K562 (cell line): ENCODE measurements around the gene VEGFB. TPM values are rescaled to one million over a fixed set of nuclear protein-coding genes. Genes with fewer than 3 reads are reported as not detected.
A peak's percentile ranks its signal among the peaks of the same experiment; 100 is the strongest.

Experiments used
- CTBP1 ChIP-seq: fragments of 450-650 bp; IDR thresholded peaks from 2 replicates; pipeline ENCODE4 v1.6.1; 2016; ENCODE audit warnings: borderline replicate concordance
- HDAC1 ChIP-seq, 2 experiments: fragments of 450-650 bp; IDR thresholded peaks; 2 replicates each; pipeline ENCODE4 v1.6.1; 2016 to 2017; ENCODE audit warnings: inconsistent platforms in 1 of 2, mild to moderate bottlenecking in 1 of 2, moderate library complexity in 1 of 2
- POLR2AphosphoS5 ChIP-seq: IDR thresholded peaks from 2 replicates; pipeline ENCODE4 v1.6.1; 2011; ENCODE audit warnings: mild to moderate bottlenecking, low read depth, low read length, moderate library complexity; ENCODE audit not compliant: control insufficient read depth, insufficient read depth
- RAD21 ChIP-seq, 2 experiments: fragments of 250-450 bp in 1 of 2; fragments of 450-650 bp in 1 of 2; sonication (Bioruptor Pico) in 1 of 2; formaldehyde crosslinking in 1 of 2; IDR thresholded peaks in 1 of 2; conservative IDR thresholded peaks in 1 of 2; 2 replicates each; pipeline versions ENCODE4 v1.4.0 to v1.8.0; 2020 to 2022; ENCODE audit warnings: mild to moderate bottlenecking in 2 of 2, moderate library complexity in 1 of 2
- RHOXF2B ChIP-seq: fragments of 250-450 bp; sonication (Bioruptor Pico); conservative IDR thresholded peaks from 2 replicates; pipeline ENCODE4 v1.5.1; 2021
- SMAD1 ChIP-seq: fragments of 150-350 bp; IDR thresholded peaks from 2 replicates; pipeline ENCODE4 v1.6.1; 2014; ENCODE audit warnings: low read length, low read depth; ENCODE audit not compliant: partially characterized antibody
- SPI1 ChIP-seq: IDR thresholded peaks from 2 replicates; pipeline ENCODE4 v1.6.1; 2011; ENCODE audit warnings: low read depth, low read length, control low read depth, borderline replicate concordance
- SUPT5H ChIP-seq: fragments of 450-650 bp; IDR thresholded peaks from 2 replicates; pipeline ENCODE4 v1.6.1; 2016
- TAF1 ChIP-seq: IDR thresholded peaks from 2 replicates; pipeline ENCODE4 v1.6.1; 2011; ENCODE audit warnings: mild to moderate bottlenecking, low read length, moderate library complexity; ENCODE audit not compliant: insufficient read depth, control insufficient read depth, severe bottlenecking; ENCODE audit errors: extremely low read depth
- TOE1 ChIP-seq, 2 experiments: fragments of 450-650 bp in 1 of 2; sonication (generic) in 1 of 2; formaldehyde crosslinking in 1 of 2; IDR thresholded peaks; 2 replicates each; pipeline versions ENCODE4 v1.7.1 to v1.8.0; 2016 to 2022; ENCODE audit warnings: borderline replicate concordance in 2 of 2, mild to moderate bottlenecking in 2 of 2, antibody characterized with exemption in 1 of 2, inconsistent platforms in 1 of 2, low read depth in 1 of 2, missing genetic modification reagents in 1 of 2, moderate library complexity in 1 of 2
- ZNF134 ChIP-seq: fragments of 250-450 bp; sonication (Bioruptor Pico); conservative IDR thresholded peaks from 2 replicates; pipeline ENCODE4 v1.4.0; 2020
- polyA plus RNA-seq, 8 experiments: library from polyadenylated mRNA; depleted of rRNA in 4 of 8; stranded (reverse) in 5 of 8; unstranded in 3 of 8; fragments of >200 nt; fragmentation: Nextera tagmentation in 2 of 8; fragmentation: Illumina TruSeq in 1 of 8; extraction: Ambion mirVana in 2 of 8; extraction: Trizol in 1 of 8; gene quantifications; 2 replicates each; pipeline versions ENCODE4 v1.2.1 to v1.2.3, GENCODE V29; 2011 to 2014; ENCODE audit warnings: inconsistent platforms in 1 of 8, missing spikeins in 1 of 8
- total RNA-seq, 7 experiments: library from RNA; depleted of rRNA in 6 of 7; stranded (reverse); fragments of >200 nt in 6 of 7; fragmentation: Illumina TruSeq in 2 of 7; extraction: Trizol in 2 of 7; gene quantifications; 2 replicates each; pipeline versions ENCODE4 v1.2.1 to v1.2.3, GENCODE V29; 2011 to 2021; ENCODE audit warnings: low replicate concordance in 1 of 7
- TF ChIP-seq, protein P1 (sequence below), 2 experiments: IDR thresholded peaks; 2 replicates each; pipeline ENCODE4 v1.6.1; 2011; ENCODE audit warnings: borderline replicate concordance in 1 of 2, control low read depth in 1 of 2, low read depth in 1 of 2, low read length in 1 of 2, mild to moderate bottlenecking in 1 of 2, mixed read lengths in 1 of 2, moderate library complexity in 1 of 2; ENCODE audit not compliant: insufficient read depth in 1 of 2, insufficient read length in 1 of 2, poor library complexity in 1 of 2, severe bottlenecking in 1 of 2; ENCODE audit errors: extremely low read depth in 1 of 2
- TF ChIP-seq, protein P2 (sequence below), 2 experiments: IDR thresholded peaks; 2 replicates each; pipeline ENCODE4 v1.6.1; 2012; ENCODE audit warnings: improper control_type of control experiment in 2 of 2, low read depth in 2 of 2, low read length in 2 of 2, borderline replicate concordance in 1 of 2
- TF ChIP-seq, protein P3 (sequence below): fragments of 200-800 bp; sonication (Bioruptor generic); IDR thresholded peaks from 2 replicates; pipeline ENCODE4 v1.6.1; 2017; ENCODE audit warnings: missing genetic modification characterization, missing compliant biosample characterization
- TF ChIP-seq, protein P4 (sequence below): sonication (generic); formaldehyde crosslinking; IDR thresholded peaks from 2 replicates; pipeline ENCODE4 v1.8.0; 2022; ENCODE audit warnings: missing genetic modification reagents, mild to moderate bottlenecking, moderate library complexity, borderline replicate concordance
- TF ChIP-seq, protein P5 (sequence below): fragments of 250-450 bp; sonication (Bioruptor Pico); IDR thresholded peaks from 2 replicates; pipeline ENCODE4 v1.9.0; 2021; ENCODE audit warnings: mild to moderate bottlenecking

The VEGFB gene
- total and polyA plus RNA-seq, 9 of the 15 experiments (the other 6 are each of a cell fraction or from before 2014, with no cell fraction given), result 11.0 to 83.4 (median 25.7) TPM

DNA sequence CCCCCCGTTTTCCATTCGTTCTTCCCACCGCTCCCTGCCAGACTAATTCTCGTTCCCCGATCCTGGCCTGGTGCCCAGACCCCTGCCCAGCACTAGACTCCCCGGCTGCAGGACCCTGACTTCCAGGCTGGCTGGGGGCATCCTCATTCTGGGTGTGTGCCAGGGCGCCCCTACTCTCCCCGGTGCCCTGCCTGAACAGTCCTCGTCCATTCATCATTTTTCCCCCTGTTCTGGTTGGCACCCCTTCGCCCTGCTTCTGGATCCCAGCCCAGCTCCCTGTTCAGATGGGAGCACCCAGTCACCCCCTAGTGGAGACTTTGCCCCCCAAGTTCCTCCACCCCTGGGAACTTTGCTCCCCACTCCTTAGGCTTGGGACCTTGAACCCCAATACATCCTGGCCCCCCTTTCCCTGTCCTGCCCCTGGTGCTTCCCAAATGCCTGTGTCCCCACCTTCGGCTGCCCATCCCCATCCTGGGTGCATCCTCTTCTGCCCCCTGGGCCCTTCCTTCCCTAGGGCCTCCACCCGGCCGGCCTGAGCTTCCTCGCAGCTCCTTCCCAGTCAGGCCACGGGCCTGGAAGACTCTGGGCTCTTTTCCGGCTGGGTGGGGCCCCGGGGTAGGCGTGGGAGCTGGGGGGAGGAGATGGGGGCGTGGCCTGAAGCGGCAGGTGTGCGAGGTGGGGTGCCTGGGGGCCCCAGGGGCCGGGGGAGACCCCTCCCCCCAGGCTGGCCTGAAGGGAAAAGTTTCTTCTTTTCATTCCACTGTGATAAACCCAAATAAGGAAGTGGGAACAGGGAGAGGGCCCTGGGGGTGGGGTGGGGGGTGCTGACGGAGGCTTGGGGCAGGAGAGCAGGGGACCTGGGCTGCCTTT is 17.9 kb downstream of the VEGFB start (continued):
- 0 out of 2 replicates have a peak, but pooled peaks have one; percentile 32 for TF ChIP-seq TOE1 (IDR thresholded peaks at IDR 0.05; ENCODE audit: borderline replicate concordance)
- no peak for TF ChIP-seq TOE1 (CRISPR knock-in tag; IDR thresholded peaks at IDR 0.05; ENCODE audit: borderline replicate concordance, low read depth)
- peak; percentile 71 for TF ChIP-seq SPI1
- no peak for TF ChIP-seq RHOXF2B
- TF ChIP-seq, protein P1, sequence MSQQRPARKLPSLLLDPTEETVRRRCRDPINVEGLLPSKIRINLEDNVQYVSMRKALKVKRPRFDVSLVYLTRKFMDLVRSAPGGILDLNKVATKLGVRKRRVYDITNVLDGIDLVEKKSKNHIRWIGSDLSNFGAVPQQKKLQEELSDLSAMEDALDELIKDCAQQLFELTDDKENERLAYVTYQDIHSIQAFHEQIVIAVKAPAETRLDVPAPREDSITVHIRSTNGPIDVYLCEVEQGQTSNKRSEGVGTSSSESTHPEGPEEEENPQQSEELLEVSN (IDR thresholded peaks at IDR 0.05; ENCODE audit: borderline replicate concordance in 1 of 2, extremely low read depth in 1 of 2, insufficient read depth in 1 of 2, insufficient read length in 1 of 2, low read depth in 1 of 2, low read length in 1 of 2, poor library complexity in 1 of 2, severe bottlenecking in 1 of 2), result peak in 1 of 2 experiments; percentile 13
- TF ChIP-seq HDAC1 (IDR thresholded peaks at IDR 0.05), result peak in 1 of 2 experiments; percentile 70; a peak in 2 of 4 replicates
- peak in 1 of 2 experiments; percentile 33; a peak in 2 of 4 replicates for TF ChIP-seq RAD21 (CRISPR knock-in tag; conservative IDR thresholded peaks at IDR 0.05 in 1 of 2, IDR thresholded peaks at IDR 0.05 in 1 of 2)
- peak; percentile 55 for TF ChIP-seq TAF1
- TF ChIP-seq SMAD1, result peak; percentile 22
- TF ChIP-seq, protein P2, sequence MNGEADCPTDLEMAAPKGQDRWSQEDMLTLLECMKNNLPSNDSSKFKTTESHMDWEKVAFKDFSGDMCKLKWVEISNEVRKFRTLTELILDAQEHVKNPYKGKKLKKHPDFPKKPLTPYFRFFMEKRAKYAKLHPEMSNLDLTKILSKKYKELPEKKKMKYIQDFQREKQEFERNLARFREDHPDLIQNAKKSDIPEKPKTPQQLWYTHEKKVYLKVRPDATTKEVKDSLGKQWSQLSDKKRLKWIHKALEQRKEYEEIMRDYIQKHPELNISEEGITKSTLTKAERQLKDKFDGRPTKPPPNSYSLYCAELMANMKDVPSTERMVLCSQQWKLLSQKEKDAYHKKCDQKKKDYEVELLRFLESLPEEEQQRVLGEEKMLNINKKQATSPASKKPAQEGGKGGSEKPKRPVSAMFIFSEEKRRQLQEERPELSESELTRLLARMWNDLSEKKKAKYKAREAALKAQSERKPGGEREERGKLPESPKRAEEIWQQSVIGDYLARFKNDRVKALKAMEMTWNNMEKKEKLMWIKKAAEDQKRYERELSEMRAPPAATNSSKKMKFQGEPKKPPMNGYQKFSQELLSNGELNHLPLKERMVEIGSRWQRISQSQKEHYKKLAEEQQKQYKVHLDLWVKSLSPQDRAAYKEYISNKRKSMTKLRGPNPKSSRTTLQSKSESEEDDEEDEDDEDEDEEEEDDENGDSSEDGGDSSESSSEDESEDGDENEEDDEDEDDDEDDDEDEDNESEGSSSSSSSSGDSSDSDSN (IDR thresholded peaks at IDR 0.05; ENCODE audit: borderline replicate concordance in 1 of 2, low read depth in 2 of 2, low read length in 2 of 2), result 0 out of 4 replicates have a peak, but pooled peaks of 1 of the 2 experiments have one; percentile 44
- TF ChIP-seq, protein P3, sequence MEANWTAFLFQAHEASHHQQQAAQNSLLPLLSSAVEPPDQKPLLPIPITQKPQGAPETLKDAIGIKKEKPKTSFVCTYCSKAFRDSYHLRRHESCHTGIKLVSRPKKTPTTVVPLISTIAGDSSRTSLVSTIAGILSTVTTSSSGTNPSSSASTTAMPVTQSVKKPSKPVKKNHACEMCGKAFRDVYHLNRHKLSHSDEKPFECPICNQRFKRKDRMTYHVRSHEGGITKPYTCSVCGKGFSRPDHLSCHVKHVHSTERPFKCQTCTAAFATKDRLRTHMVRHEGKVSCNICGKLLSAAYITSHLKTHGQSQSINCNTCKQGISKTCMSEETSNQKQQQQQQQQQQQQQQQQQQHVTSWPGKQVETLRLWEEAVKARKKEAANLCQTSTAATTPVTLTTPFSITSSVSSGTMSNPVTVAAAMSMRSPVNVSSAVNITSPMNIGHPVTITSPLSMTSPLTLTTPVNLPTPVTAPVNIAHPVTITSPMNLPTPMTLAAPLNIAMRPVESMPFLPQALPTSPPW, result peak; percentile 72
- TF ChIP-seq SUPT5H, result peak; percentile 76
- TF ChIP-seq CTBP1, result peak; percentile 51; the same call in 1 of the 2 replicates
- no peak for TF ChIP-seq ZNF134 (CRISPR knock-in tag)
- 0 out of 2 replicates have a peak, but pooled peaks have one; percentile 25 for TF ChIP-seq POLR2AphosphoS5
- TF ChIP-seq, protein P4, sequence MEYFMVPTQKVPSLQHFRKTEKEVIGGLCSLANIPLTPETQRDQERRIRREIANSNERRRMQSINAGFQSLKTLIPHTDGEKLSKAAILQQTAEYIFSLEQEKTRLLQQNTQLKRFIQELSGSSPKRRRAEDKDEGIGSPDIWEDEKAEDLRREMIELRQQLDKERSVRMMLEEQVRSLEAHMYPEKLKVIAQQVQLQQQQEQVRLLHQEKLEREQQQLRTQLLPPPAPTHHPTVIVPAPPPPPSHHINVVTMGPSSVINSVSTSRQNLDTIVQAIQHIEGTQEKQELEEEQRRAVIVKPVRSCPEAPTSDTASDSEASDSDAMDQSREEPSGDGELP (CRISPR knock-in tag), result peak; percentile 41; the same call in 1 of the 2 replicates
- TF ChIP-seq, protein P5, sequence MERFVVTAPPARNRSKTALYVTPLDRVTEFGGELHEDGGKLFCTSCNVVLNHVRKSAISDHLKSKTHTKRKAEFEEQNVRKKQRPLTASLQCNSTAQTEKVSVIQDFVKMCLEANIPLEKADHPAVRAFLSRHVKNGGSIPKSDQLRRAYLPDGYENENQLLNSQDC (CRISPR knock-in tag), result no peak
